Muscle of leg (tissue), 11 donors: ENCODE measurements around the gene UBA7. TPM values are rescaled to one million over a fixed set of nuclear protein-coding genes. Genes with fewer than 3 reads are reported as not detected.
"Not testable (repeated sequence)": the region's sequence is repeated elsewhere in the genome, so short reads cannot be mapped to it uniquely, and the experiment has no call there.

ENCODE experiments used
- DNase-seq: peaks from one replicate; pipeline ENCODE4 v3.0.0; 2013
- H3K27ac ChIP-seq: one replicate; pipeline ENCODE4 v1.5.1; 2013; ENCODE audit warnings: mild to moderate bottlenecking, low read length, control low read depth
- H3K27me3 ChIP-seq: one replicate; pipeline ENCODE4 v1.6.1; 2013; ENCODE audit warnings: low read length; ENCODE audit not compliant: control insufficient read depth, insufficient read depth
- H3K36me3 ChIP-seq: one replicate; pipeline ENCODE4 v1.6.1; 2013; ENCODE audit warnings: low read length; ENCODE audit not compliant: control insufficient read depth, insufficient read depth
- H3K4me1 ChIP-seq: one replicate; pipeline ENCODE4 v1.6.1; 2013; ENCODE audit warnings: low read length; ENCODE audit not compliant: control insufficient read depth, insufficient read depth
- H3K4me3 ChIP-seq: one replicate; pipeline ENCODE4 v1.5.1; 2013; ENCODE audit warnings: low read length, control low read depth
- H3K9me3 ChIP-seq: replicated peaks from 2 replicates; pipeline ENCODE4 v1.6.1; 2013; ENCODE audit warnings: low read depth, low read length; ENCODE audit not compliant: control insufficient read depth
- WGBS: methylation state at CpG from one replicate; pipeline ENCODE4 v1.1.5; 2013; ENCODE audit warnings: missing lambda C conversion rate; ENCODE audit not compliant: insufficient coverage; 5-methylcytosine and 5-hydroxymethylcytosine counted together
- polyA plus RNA-seq, 8 donors: library from polyadenylated mRNA; unstranded; fragments of 120-200 nt; gene quantifications; one replicate each; pipeline versions ENCODE4 v1.2.1 to v1.2.3, GENCODE V29; 2013; ENCODE audit warnings: inconsistent platforms in 1 of 8, low replicate concordance in 1 of 8; ENCODE audit not compliant: insufficient read length in 8 of 8, insufficient read depth in 1 of 8
- total RNA-seq: library from RNA; stranded (reverse); fragments of 120-200 nt; gene quantifications from one replicate; pipeline ENCODE4 v1.2.4, GENCODE V29; 2013

The UBA7 gene
- total and polyA plus RNA-seq, 9 donors: 19.8 to 31.6 (median 23.3) TPM

DNA sequence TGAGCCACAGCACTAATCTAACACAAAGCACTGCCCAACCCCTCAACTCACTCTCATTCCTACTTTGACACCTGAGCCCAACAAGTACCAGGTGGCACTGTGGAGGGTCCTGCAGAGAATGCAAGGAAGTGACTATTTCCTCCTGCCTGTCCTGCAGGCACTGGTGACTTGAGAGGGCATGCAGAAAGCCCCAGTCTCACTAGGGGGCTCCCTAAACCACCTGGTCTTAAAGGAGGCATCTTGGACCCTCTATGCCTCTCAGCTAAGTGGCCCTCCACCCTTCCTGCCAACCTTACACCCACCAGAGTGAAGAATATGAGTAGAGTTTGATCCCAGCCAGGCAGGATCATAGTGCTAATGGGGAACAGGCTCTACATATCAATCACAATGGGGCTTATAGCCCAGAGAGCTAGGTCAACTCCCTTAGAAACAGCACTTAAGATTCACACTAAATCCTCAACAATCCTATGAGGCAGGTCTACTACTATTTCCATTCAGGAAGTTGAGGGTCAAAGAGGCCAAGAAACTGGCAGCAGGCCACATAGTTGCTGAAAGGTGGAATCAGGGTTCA is 27.5 kb upstream of the UBA7 start:
- peaks cover 34% of the 10 kb centered on the region for H3K36me3 ChIP-seq
- peak overlapping the region; percentile 75 for H3K27ac ChIP-seq
- H3K27me3 ChIP-seq: no peaks in the 10 kb centered on the region
- H3K4me3 ChIP-seq: no peak overlapping the region
- peak; percentile 39 for DNase-seq
- peaks cover 27% of the 10 kb centered on the region for H3K4me1 ChIP-seq
- H3K9me3 ChIP-seq: no peaks in the 10 kb centered on the region

DNA sequence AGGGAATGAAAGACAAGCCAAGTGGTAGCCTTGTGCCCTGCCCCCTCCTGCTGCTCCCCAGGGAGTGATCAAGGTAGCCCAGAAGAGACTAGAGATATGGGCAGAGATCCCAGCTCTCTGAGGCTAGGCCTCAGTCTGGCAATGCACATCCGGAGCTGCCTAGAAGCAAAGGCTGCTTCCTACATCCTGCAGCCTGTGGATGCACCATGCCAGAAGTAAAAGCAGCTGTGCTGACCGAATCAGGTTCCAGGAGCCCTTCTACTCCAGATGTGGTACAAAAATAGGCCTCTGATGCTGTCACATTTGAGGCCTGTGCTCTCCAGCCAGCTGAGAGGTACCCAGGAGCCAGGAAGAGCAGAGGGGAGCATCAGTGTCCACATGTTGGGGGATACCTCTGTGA is 26.6 kb upstream of the UBA7 start:
- Histone ChIP-seq H3K27ac (peak overlapping the region; percentile 75), H3K4me1 (peaks cover 27% of the 10 kb centered on the region), H3K4me3 (no peak overlapping the region), H3K9me3 (no peaks in the 10 kb centered on the region), H3K27me3 (no peaks in the 10 kb centered on the region), H3K36me3 (peaks cover 28% of the 10 kb centered on the region)
- WGBS: 0% methylated on average over 1 of the region's 2 CpGs
- peak; percentile 95 for DNase-seq

- H3K27me3 ChIP-seq: no peaks in the 10 kb centered on the region
- H3K36me3 ChIP-seq: peaks cover 23% of the 10 kb centered on the region
- H3K9me3 ChIP-seq: no peaks in the 10 kb centered on the region
- peak overlapping the region; percentile 71 for H3K27ac ChIP-seq
- WGBS: 29% methylated on average over 5 of the region's 6 CpGs
- DNase-seq: peak; percentile 93
- no peak overlapping the region for H3K4me3 ChIP-seq
- H3K4me1 ChIP-seq: peaks cover 27% of the 10 kb centered on the region
These were observed 25.5 kb upstream of the UBA7 start for GRCh38 chr3:49839193-49839809.

DNA sequence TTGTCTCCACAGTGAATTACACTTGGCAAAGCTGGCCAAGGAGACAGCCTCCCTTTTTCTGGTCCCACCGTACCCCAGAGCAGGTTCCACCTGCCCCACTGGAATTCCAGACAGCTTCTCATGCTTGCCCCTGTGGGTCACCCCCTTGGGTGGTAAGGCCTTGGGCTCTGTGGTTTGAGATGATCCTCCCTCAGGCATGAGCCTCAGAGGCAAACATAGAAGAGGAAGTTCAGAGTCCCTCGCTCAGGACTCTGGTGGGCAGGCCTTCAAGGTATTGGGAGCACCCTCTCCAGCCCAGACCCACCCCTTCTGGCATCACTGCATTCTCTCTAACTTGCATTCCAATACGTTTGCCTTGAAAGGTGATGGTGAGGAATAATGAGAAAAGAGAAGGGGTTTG is 17.6 kb upstream of the UBA7 start:
- Histone ChIP-seq H3K4me3 (no peak overlapping the region), H3K27ac (no peak overlapping the region), H3K36me3 (peaks cover 46% of the 10 kb centered on the region), H3K27me3 (no peaks in the 10 kb centered on the region), H3K4me1 (no peaks in the 10 kb centered on the region), H3K9me3 (no peaks in the 10 kb centered on the region)
- WGBS: no CpG with 5 or more reads among the region's 3 CpGs
- no peak for DNase-seq

- no peak overlapping the region for H3K4me3 ChIP-seq
- H3K4me1 ChIP-seq: no peaks in the 10 kb centered on the region
- no peaks in the 10 kb centered on the region for H3K9me3 ChIP-seq
- WGBS: 75% methylated on average over 2 of the region's 6 CpGs
- DNase-seq: no peak
- H3K36me3 ChIP-seq: peaks cover 25% of the 10 kb centered on the region
- H3K27ac ChIP-seq: no peak overlapping the region
- no peaks in the 10 kb centered on the region for H3K27me3 ChIP-seq
These were observed 12.3 kb upstream of the UBA7 start for GRCh38 chr3:49826016-49826415.

- H3K36me3 ChIP-seq, H3K4me3 ChIP-seq, H3K27me3 ChIP-seq, H3K4me1 ChIP-seq, DNase-seq, H3K9me3 ChIP-seq, H3K27ac ChIP-seq: not testable (repeated sequence)
- no CpG with 5 or more reads among the region's 3 CpGs for WGBS
These were observed 9.4 kb upstream of the UBA7 start for GRCh38 chr3:49823131-49823530.

DNA sequence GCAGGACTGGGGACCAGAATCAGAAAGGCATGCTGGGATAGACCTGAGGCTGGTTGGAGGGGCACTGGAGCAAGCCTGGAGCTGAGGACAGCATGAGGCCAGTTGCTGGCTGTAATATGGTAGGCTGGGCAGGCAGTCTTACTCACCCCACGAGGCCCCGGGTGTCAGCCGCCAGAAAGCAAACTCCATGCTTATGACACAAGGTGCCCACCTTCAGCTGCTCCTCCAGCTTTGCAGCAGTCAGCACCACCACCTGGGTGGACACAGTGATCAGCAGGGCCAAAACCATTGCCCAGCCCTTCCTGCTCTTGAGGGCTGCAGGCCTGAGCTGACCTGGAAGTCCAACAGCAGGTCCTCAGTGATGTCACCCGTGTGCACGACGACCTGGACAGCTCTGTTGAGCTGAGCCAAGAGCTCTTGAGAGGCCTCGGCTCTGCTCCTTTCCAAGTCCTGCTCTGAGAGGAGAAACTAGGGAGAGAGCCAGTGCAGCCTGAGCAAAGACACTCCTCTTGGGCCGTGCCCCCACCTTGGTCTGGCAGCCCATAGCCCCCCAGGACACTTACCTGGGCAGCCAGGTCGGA is 747 bp downstream of the UBA7 start:
- Histone ChIP-seq H3K36me3 (peaks cover 42% of the 10 kb centered on the region), H3K4me3 (peak overlapping the region; percentile 49), H3K27me3 (no peaks in the 10 kb centered on the region), H3K4me1 (peaks cover 19% of the 10 kb centered on the region), H3K9me3 (no peaks in the 10 kb centered on the region), H3K27ac (peak overlapping the region; percentile 85)
- no peak for DNase-seq
- 33% methylated on average over 6 of the region's 9 CpGs for WGBS

- H3K4me3 ChIP-seq: no peak overlapping the region
- no peaks in the 10 kb centered on the region for H3K27me3 ChIP-seq
- peak overlapping the region; percentile 67 for H3K27ac ChIP-seq
- peaks cover 50% of the 10 kb centered on the region for H3K36me3 ChIP-seq
- 56% methylated on average over 7 of the region's 13 CpGs for WGBS
- peaks cover 55% of the 10 kb centered on the region for H3K4me1 ChIP-seq
- no peaks in the 10 kb centered on the region for H3K9me3 ChIP-seq
- peak; percentile 30 for DNase-seq
These were observed 6.2 kb downstream of the UBA7 start for GRCh38 chr3:49807431-49808114.

DNA sequence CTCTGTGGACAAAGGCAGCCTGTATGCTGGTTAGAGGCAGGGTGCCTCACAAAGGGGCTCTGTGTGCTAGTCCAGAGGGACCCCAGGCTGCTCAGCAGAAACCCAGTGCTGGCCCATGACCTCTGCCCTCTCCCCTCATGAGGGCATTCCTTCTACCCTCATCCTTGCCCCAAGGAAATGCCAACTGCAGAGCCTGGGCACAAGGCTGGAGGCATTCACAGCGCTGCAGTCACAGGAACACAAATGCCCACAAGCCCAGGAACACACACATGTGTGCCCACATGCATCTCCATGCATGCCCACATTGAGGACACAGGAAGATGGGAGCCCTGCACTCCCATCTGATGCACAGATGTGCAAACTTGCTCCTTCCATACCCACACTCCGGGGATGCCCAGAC is 6.9 kb downstream of the UBA7 start:
- Histone ChIP-seq H3K27ac (peak overlapping the region; percentile 88), H3K36me3 (peaks cover 43% of the 10 kb centered on the region), H3K4me1 (peaks cover 50% of the 10 kb centered on the region), H3K27me3 (peaks cover 1% of the 10 kb centered on the region), H3K4me3 (no peak overlapping the region), H3K9me3 (no peaks in the 10 kb centered on the region)
- 80% methylated on average over 2 of the region's 2 CpGs for WGBS
- DNase-seq: no peak

DNA sequence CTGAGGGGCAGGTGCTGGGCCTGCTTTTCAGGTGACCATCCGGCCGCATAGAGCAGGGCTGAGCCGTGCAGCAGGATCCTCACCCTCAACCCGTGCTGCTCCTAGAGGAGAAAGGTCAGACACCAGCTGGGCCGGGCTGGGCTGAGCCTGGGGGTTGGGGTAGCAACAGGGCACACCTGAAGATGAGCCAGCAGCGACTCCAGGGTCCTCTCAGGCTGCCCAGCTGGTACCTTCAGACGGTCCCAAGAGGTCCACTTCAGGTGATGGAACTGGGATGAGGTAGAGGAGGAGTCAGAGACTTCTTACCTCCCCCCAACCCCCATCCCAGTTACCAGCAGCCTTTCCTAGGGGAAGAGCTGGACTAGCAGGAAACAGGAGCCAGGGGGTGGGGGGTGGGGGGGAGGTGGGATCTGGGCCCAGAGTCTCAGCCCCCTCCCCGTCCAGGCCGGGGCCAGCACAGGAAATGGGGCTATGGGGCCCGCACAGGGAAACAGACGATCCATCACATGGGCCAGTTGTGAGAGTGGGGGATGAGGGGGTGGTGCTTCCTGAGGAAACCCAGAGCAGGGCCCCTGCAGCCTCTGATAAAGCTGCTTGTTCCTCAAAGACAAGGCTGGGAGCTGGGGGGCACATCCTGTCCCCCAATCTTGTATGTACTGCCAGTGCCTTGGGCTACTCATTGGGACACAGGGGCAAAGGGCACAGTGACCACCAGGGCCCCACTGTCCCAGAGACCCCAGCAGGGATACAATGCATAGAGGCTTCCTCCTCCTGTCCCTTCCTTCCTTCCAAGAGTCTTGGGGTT is 7.7 kb downstream of the UBA7 start:
- Histone ChIP-seq H3K4me1 (peaks cover 48% of the 10 kb centered on the region), H3K36me3 (peaks cover 35% of the 10 kb centered on the region), H3K9me3 (no peaks in the 10 kb centered on the region), H3K27me3 (peaks cover 4% of the 10 kb centered on the region), H3K4me3 (peak overlapping the region; percentile 19), H3K27ac (peak overlapping the region; percentile 99)
- WGBS: 6% methylated on average over 5 of the region's 11 CpGs
- peak; percentile 96 for DNase-seq
